Naive thymus-derived CD8-positive, alpha-beta T cell (primary cell): ENCODE data around the gene SLC4A3. TPM values are rescaled to one million over a fixed set of nuclear protein-coding genes. Genes with fewer than 3 reads are reported as not detected.
A peak's percentile ranks its signal among the peaks of the same experiment; 100 is the strongest.

ENCODE experiments used
- ATAC-seq, 2 donors: fragments of 150-1000 bp; cut with Tn5 transposase in 1 of 2; sonication (Bioruptor Pico), chemical (Tn5 transposase) in 1 of 2; 1 replicate in 1 of 2; 2 replicates in 1 of 2; pipeline ENCODE4 v1.10.0; 2021; ENCODE audit warnings: mild to moderate bottlenecking in 2 of 2, moderate library complexity in 2 of 2
- POLR2A ChIA-PET: fragments of 350-600 bp; sonication (Branson Sonifier 250); formaldehyde crosslinking; loops from one replicate; lab custom pipeline; 2021; ENCODE audit warnings: antibody characterized with exemption; lab: Charles Lee
- DNase-seq, 10 donors: peaks; one replicate each; pipeline versions ENCODE4 v3.0.0 to v3.0.0-alpha.2; 2020 to 2022
- H3K27ac Mint-ChIP-seq, 10 donors: one replicate each; pipeline ENCODE4 v1.8.0; 2020 to 2022; ENCODE audit warnings: mild to moderate bottlenecking in 10 of 10, mixed read lengths in 10 of 10, moderate library complexity in 4 of 10, inconsistent platforms in 1 of 10
- H3K27me3 Mint-ChIP-seq, 5 donors: one replicate each; pipeline ENCODE4 v1.8.0; 2021 to 2022; ENCODE audit warnings: mixed read lengths in 5 of 5
- H3K36me3 Mint-ChIP-seq, 3 donors: one replicate each; pipeline ENCODE4 v1.8.0; 2020 to 2022; ENCODE audit warnings: mixed read lengths in 3 of 3, mild to moderate bottlenecking in 2 of 3, inconsistent platforms in 1 of 3
- H3K4me1 Mint-ChIP-seq, 4 donors: one replicate each; pipeline ENCODE4 v1.8.0; 2021 to 2022; ENCODE audit warnings: mixed read lengths in 4 of 4
- H3K4me3 Mint-ChIP-seq, 10 donors: one replicate each; pipeline ENCODE4 v1.8.0; 2020 to 2022; ENCODE audit warnings: mild to moderate bottlenecking in 10 of 10, mixed read lengths in 10 of 10, moderate library complexity in 6 of 10, inconsistent platforms in 1 of 10
- H3K9me3 Mint-ChIP-seq, 9 donors: one replicate each; pipeline ENCODE4 v1.8.0; 2020 to 2022; ENCODE audit warnings: mixed read lengths in 9 of 9, mild to moderate bottlenecking in 3 of 9, inconsistent platforms in 1 of 9, moderate library complexity in 1 of 9
- polyA plus RNA-seq, 3 donors: library from polyadenylated mRNA; unstranded; fragments of 300-500 nt; fragmentation: Illumina TruSeq; gene quantifications; one replicate each; pipeline ENCODE4 v1.2.3, GENCODE V29; 2021
- total RNA-seq, 8 experiments: library from RNA in 2 of 8; stranded (reverse) in 2 of 8; gene quantifications; one replicate each; pipeline ENCODE4 v1.2.3 and lab custom pipeline; 2021 to 2026

The SLC4A3 gene
- total RNA-seq, result under 1 TPM; 0.19 to 0.36 TPM
- not detected for polyA plus RNA-seq
- total RNA-seq (lab: John Stamatoyannopoulos, UW), result 0 to 0.52 (median 0.12) reads per million in 6 experiments

DNA sequence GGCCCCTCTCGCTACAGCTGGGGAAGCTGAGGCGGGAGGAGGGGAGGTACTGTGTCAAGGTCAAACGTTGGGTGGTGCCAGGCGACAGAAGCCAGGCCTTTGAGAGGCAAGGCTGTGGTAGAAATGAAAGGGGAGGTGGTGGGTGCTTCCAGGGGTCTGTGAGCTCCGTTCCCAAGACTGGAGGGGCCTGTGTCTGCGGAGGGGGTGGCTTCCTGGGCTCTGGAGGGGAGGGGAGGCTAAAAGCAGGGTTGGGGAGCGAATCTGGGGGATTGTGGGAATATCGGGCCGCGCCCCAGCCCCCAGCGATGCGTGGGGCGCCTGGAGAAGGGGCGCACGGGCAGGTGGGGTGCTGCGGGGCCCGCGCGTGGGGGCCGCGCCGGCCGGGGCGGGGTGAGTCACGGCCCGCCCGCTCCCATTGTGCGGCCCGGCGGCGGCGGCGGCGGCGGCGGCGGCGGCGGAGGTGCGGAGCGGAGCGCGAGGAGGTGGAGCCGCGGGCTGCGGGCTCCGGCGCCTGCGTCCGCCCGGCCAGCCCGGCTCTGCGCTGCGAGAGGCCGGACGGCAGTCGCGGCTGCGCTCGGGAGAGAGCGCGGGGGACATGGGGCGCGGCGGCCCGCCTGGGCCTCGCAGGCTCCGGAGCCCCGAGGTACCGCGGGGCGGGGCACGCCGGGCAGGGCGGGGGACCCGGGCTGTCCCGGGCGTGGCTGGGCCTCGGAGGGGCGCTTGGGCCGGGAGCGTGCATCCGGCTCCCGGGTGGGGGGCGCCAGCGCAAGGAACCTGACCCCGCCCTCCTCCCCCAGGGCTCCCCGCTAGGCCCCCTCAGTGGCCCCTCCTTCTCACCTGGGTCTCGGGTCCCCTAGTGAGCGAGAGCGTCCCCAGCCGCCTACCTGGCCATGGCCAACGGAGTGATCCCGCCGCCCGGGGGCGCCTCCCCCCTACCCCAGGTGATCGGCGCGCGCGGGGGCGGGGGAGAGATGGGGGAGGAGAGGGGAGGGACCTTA is at the start of gene SLC4A3:
Gene SLC4A3, plus strand, starts transcription at position 528 of the 998 bp plus-strand sequence. Its CDS starts 363 bp downstream, at position 891.
- POLR2A ChIA-PET, result no interaction called here
- peaks cover 3 to 14% (median 7%) of the 10 kb centered on the region in 4 donors for H3K4me1 Mint-ChIP-seq
- no peaks in the 10 kb centered on the region for H3K36me3 Mint-ChIP-seq
- peak within 1 kb of the TSS in 2 of 10 donors; percentile 28 to 62 for H3K27ac Mint-ChIP-seq
- DNase-seq (peak in 2 of 10 donors; percentile 13 to 21), ATAC-seq (peak; percentile 76 to 86)
- peaks cover 7 to 43% (median 27%) of the 10 kb centered on the region in 5 donors for H3K27me3 Mint-ChIP-seq
- peak within 1 kb of the TSS; percentile 77 to 87 (median 80) for H3K4me3 Mint-ChIP-seq
- no peaks in the 10 kb centered on the region for H3K9me3 Mint-ChIP-seq

GRCh38 chr2:219578811-219579613 is 48.4 kb upstream of the SLC4A3 start:
- no peak for ATAC-seq
- POLR2A ChIA-PET, result interaction anchor here (0.5 kb wide), 1 partner anchor 12 kb away, joined by 4 read pairs; no protein-coding TSS in a partner anchor
- no peaks in the 10 kb centered on the region for H3K36me3 Mint-ChIP-seq
- no peaks in the 10 kb centered on the region for H3K4me1 Mint-ChIP-seq
- DNase-seq, result no peak
- H3K4me3 Mint-ChIP-seq, result no peak overlapping the region
- no peaks in the 10 kb centered on the region for H3K9me3 Mint-ChIP-seq
- H3K27ac Mint-ChIP-seq, result no peak overlapping the region
- H3K27me3 Mint-ChIP-seq, result peaks cover 10 to 31% (median 17%) of the 10 kb centered on the region in 5 donors

- Mint-ChIP-seq H3K36me3 (no peaks in the 10 kb centered on the region), H3K27ac (no peak overlapping the region), H3K4me1 (no peaks in the 10 kb centered on the region), H3K27me3 (peaks cover 8 to 21% (median 15%) of the 10 kb centered on the region in 5 donors), H3K9me3 (peaks cover 0 to 2% (median 0%) of the 10 kb centered on the region in 9 donors), H3K4me3 (no peak overlapping the region)
- ATAC-seq (no peak), DNase-seq (no peak)
- POLR2A ChIA-PET, result no interaction called here
These were observed 46.1 kb upstream of the SLC4A3 start for GRCh38 chr2:219581346-219581745.

GRCh38 chr2:219591091-219591490 is 36.3 kb upstream of the SLC4A3 start:
- H3K36me3 Mint-ChIP-seq, result no peaks in the 10 kb centered on the region
- peaks cover under 1 to 18% (median 15%) of the 10 kb centered on the region in 5 donors for H3K27me3 Mint-ChIP-seq
- no peak for DNase-seq
- H3K27ac Mint-ChIP-seq, result no peak overlapping the region
- peaks cover 0 to 2% (median 0%) of the 10 kb centered on the region in 9 donors for H3K9me3 Mint-ChIP-seq
- no peak overlapping the region for H3K4me3 Mint-ChIP-seq
- ATAC-seq, result no peak
- POLR2A ChIA-PET, result interaction anchor here (0.7 kb wide), 1 partner anchor 12 kb away, joined by 4 read pairs; no protein-coding TSS in a partner anchor
- H3K4me1 Mint-ChIP-seq, result peaks cover 0 to 2% (median 0%) of the 10 kb centered on the region in 4 donors

GRCh38 chr2:219592736-219593135 is 34.7 kb upstream of the SLC4A3 start:
- H3K4me1 Mint-ChIP-seq, result peaks cover 2 to 8% (median 4%) of the 10 kb centered on the region in 4 donors
- no peak overlapping the region for H3K4me3 Mint-ChIP-seq
- DNase-seq (no peak), ATAC-seq (no peak)
- POLR2A ChIA-PET, result no interaction called here
- peaks cover 0 to 14% (median 14%) of the 10 kb centered on the region in 5 donors for H3K27me3 Mint-ChIP-seq
- peak overlapping the region in 1 of 10 donors; percentile 54 for H3K27ac Mint-ChIP-seq
- H3K9me3 Mint-ChIP-seq, result peaks cover 0 to 2% (median 0%) of the 10 kb centered on the region in 9 donors
- no peaks in the 10 kb centered on the region for H3K36me3 Mint-ChIP-seq

GRCh38 chr2:219593154-219593553 is 34.3 kb upstream of the SLC4A3 start:
- Mint-ChIP-seq H3K27me3 (peaks cover 0 to 14% (median 14%) of the 10 kb centered on the region in 5 donors), H3K4me1 (peaks cover 4 to 12% (median 7%) of the 10 kb centered on the region in 4 donors), H3K4me3 (no peak overlapping the region), H3K9me3 (peaks cover 0 to 2% (median 0%) of the 10 kb centered on the region in 9 donors), H3K36me3 (no peaks in the 10 kb centered on the region), H3K27ac (no peak overlapping the region)
- ATAC-seq (no peak), DNase-seq (no peak)
- POLR2A ChIA-PET, result no interaction called here

- DNase-seq, result no peak
- H3K9me3 Mint-ChIP-seq, result no peaks in the 10 kb centered on the region
- no peak for ATAC-seq
- peaks cover 0 to 14% (median 12%) of the 10 kb centered on the region in 5 donors for H3K27me3 Mint-ChIP-seq
- peak overlapping the region in 4 of 10 donors; percentile 2 to 41 (median 26) for H3K4me3 Mint-ChIP-seq
- POLR2A ChIA-PET, result no interaction called here
- H3K4me1 Mint-ChIP-seq, result peaks cover 5 to 23% (median 21%) of the 10 kb centered on the region in 4 donors
- no peaks in the 10 kb centered on the region for H3K36me3 Mint-ChIP-seq
- peak overlapping the region in 1 of 10 donors; percentile 31 for H3K27ac Mint-ChIP-seq
These were observed 32.2 kb upstream of the SLC4A3 start for GRCh38 chr2:219595256-219595655.

- POLR2A ChIA-PET, result interaction anchor here (1.2 kb wide), 1 partner anchor 39 kb away, joined by 3 read pairs; no protein-coding TSS in a partner anchor
- Mint-ChIP-seq H3K36me3 (peaks cover 0 to 15% (median 8%) of the 10 kb centered on the region in 3 donors), H3K4me3 (peak overlapping the region; percentile 93 to 99 (median 96)), H3K4me1 (peaks cover 7 to 23% (median 22%) of the 10 kb centered on the region in 4 donors), H3K27ac (peak overlapping the region; percentile 90 to 99 (median 96)), H3K9me3 (no peaks in the 10 kb centered on the region), H3K27me3 (peaks cover 0 to 13% (median 12%) of the 10 kb centered on the region in 5 donors)
- DNase-seq, result no peak
- peak; percentile 5 to 12 for ATAC-seq
These were observed 30.4 kb upstream of the SLC4A3 start for GRCh38 chr2:219596954-219597551.

DNA sequence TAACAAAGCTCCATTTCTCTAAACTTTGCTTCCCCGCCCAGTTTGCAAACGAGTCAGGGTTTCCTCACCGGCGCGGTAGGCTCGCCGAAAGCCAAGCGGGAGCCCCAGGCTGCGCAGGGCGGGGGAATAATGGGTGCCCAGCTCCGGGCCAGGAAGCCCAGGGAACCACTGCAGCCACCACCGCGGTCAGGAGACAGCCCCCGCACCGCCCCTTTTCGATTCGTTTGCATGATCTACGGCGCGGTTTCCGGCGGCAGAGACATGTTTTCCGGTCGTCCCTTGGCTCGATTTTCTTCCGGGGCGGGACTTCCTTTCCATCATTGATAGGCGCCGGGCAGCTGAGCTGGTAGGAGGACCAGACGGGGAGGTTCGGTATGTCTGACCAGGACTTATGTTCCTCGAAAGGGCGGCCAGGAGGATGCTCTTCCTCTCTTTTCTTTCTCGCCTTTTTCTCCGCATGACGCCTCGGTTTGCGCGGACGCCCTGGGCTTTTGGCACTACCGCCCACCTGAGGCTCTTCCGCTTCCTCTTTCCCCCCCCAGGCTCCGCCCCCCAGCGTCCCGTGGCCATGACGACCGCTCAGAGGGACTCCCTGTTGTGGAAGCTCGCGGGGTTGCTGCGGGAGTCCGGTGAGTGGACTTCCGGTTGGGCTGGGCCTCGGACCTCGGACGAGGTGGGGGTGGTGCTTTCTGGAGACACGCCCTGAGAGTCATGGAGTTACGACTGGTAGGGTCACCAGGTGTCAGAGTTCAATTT is 29.7 kb upstream of the SLC4A3 start, which contains the start of gene STK11IP:
Gene STK11IP, plus strand, starts transcription at position 306 of the 756 bp plus-strand sequence. Its CDS starts 263 bp downstream, at position 569.
- H3K9me3 Mint-ChIP-seq, result no peaks in the 10 kb centered on the region
- ATAC-seq (peak; percentile 91), DNase-seq (peak; percentile 76 to 93 (median 88))
- peak within 1 kb of the TSS; percentile 93 to 99 (median 96) for H3K4me3 Mint-ChIP-seq
- POLR2A ChIA-PET, result interaction anchor here (0.6 to 1.2 kb wide), 2 partner anchors 40 to 1281 kb away, joined by 3 read pairs; no protein-coding TSS in a partner anchor
- peaks cover 0 to 21% (median 11%) of the 10 kb centered on the region in 3 donors for H3K36me3 Mint-ChIP-seq
- H3K27ac Mint-ChIP-seq, result peak within 1 kb of the TSS; percentile 90 to 99 (median 96)
- H3K4me1 Mint-ChIP-seq, result peaks cover 7 to 23% (median 22%) of the 10 kb centered on the region in 4 donors
- peaks cover 0 to 9% (median 6%) of the 10 kb centered on the region in 5 donors for H3K27me3 Mint-ChIP-seq

- peak overlapping the region; percentile 90 to 99 (median 96) for H3K27ac Mint-ChIP-seq
- DNase-seq, result no peak
- no peak for ATAC-seq
- H3K4me3 Mint-ChIP-seq, result peak overlapping the region; percentile 93 to 99 (median 96)
- H3K27me3 Mint-ChIP-seq, result peaks cover 0 to 4% (median 0%) of the 10 kb centered on the region in 5 donors
- POLR2A ChIA-PET, result interaction anchor here (0.5 to 0.6 kb wide), 2 partner anchors 996 to 1282 kb away, joined by 3 read pairs; no protein-coding TSS in a partner anchor
- peaks cover 7 to 23% (median 22%) of the 10 kb centered on the region in 4 donors for H3K4me1 Mint-ChIP-seq
- H3K9me3 Mint-ChIP-seq, result no peaks in the 10 kb centered on the region
- H3K36me3 Mint-ChIP-seq, result peaks cover 0 to 27% (median 11%) of the 10 kb centered on the region in 3 donors
These were observed 28.9 kb upstream of the SLC4A3 start for GRCh38 chr2:219598308-219599078.
